ENCODE results near the gene HIGD1B. TPM values are rescaled to one million over a fixed set of nuclear protein-coding genes. Genes with fewer than 3 reads are reported as not detected.

The HIGD1B gene
- total and polyA plus RNA-seq, 4 donors, result 0.28 to 0.43 TPM; not detected in 2

- Histone ChIP-seq H3K36me3 (ENCODE audit: control insufficient read depth in 4 of 4, insufficient read depth in 3 of 4, low read depth in 1 of 4, low read length in 3 of 4) (peaks cover 16 to 88% (median 65%) of the 10 kb centered on the region in 4 donors), H3K27me3 (ENCODE audit: control insufficient read depth in 4 of 4, insufficient read depth in 4 of 4, low read length in 3 of 4) (no peaks in the 10 kb centered on the region), H3K9ac (ENCODE audit: low read depth in 1 of 2, low read length in 2 of 2) (no peak overlapping the region), H3K4me3 (ENCODE audit: low read depth in 1 of 3, low read length in 3 of 3) (no peak overlapping the region), H3K4me1 (ENCODE audit: control insufficient read depth in 4 of 4, insufficient read depth in 4 of 4, low read length in 3 of 4) (no peaks in the 10 kb centered on the region), H3K27ac (ENCODE audit: low read depth in 1 of 2, low read length in 2 of 2) (no peak overlapping the region), H3K9me3 (ENCODE audit: control insufficient read depth in 4 of 4, low read length in 3 of 4) (no peaks in the 10 kb centered on the region)
- whole genome bisulfite sequencing, result 96% methylated on average over 5 of the region's 5 CpGs
- TF ChIP-seq RXRA (IDR thresholded peaks at IDR 0.05), result no peak
- TF ChIP-seq HNF4G (IDR thresholded peaks at IDR 0.05), result no peak
- TF ChIP-seq FOXA1 (IDR thresholded peaks at IDR 0.05), result no peak
- no peak for TF ChIP-seq EGR1 (IDR thresholded peaks at IDR 0.05; ENCODE audit: low read depth in 2 of 2)
- TF ChIP-seq REST (IDR thresholded peaks at IDR 0.05), result no peak
- TF ChIP-seq NR2F2 (IDR thresholded peaks at IDR 0.05), result no peak
- no peak for TF ChIP-seq SP1 (IDR thresholded peaks at IDR 0.05)
- TF ChIP-seq YY1 (IDR thresholded peaks at IDR 0.05), result no peak
- no peak for DNase-seq (ENCODE audit: low spot score)
Observed at GRCh38 chr17:44854192-44854591, 6.5 kb downstream of the HIGD1B start.

GRCh38 chr17:44859701-44860100 is 12.0 kb downstream of the HIGD1B start:
- Histone ChIP-seq H3K36me3 (ENCODE audit: control insufficient read depth in 4 of 4, insufficient read depth in 3 of 4, low read depth in 1 of 4, low read length in 3 of 4) (peaks cover 18 to 85% (median 57%) of the 10 kb centered on the region in 4 donors), H3K9ac (ENCODE audit: low read depth in 1 of 2, low read length in 2 of 2) (no peak overlapping the region), H3K27ac (ENCODE audit: low read depth in 1 of 2, low read length in 2 of 2) (no peak overlapping the region), H3K27me3 (ENCODE audit: control insufficient read depth in 4 of 4, insufficient read depth in 4 of 4, low read length in 3 of 4) (no peaks in the 10 kb centered on the region), H3K4me1 (ENCODE audit: control insufficient read depth in 4 of 4, insufficient read depth in 4 of 4, low read length in 3 of 4) (peaks cover 0 to 8% (median 5%) of the 10 kb centered on the region in 4 donors), H3K4me3 (ENCODE audit: low read depth in 1 of 3, low read length in 3 of 3) (no peak overlapping the region), H3K9me3 (ENCODE audit: control insufficient read depth in 4 of 4, low read length in 3 of 4) (no peaks in the 10 kb centered on the region)
- WGBS, result 97% methylated on average over 5 of the region's 5 CpGs
- DNase-seq (ENCODE audit: low spot score), result no peak
- TF ChIP-seq HNF4A (conservative IDR thresholded peaks at IDR 0.05), result no peak

- H3K9ac ChIP-seq (ENCODE audit: low read depth in 1 of 2, low read length in 2 of 2), result no peak overlapping the region
- no peak for DNase-seq (ENCODE audit: low spot score)
Observed at GRCh38 chr17:44862278-44862914, 14.7 kb downstream of the HIGD1B start.

More at GRCh38 chr17:44862278-44862914, 14.7 kb downstream of the HIGD1B start:
- WGBS, result 70% methylated on average over 9 of the region's 9 CpGs
- Histone ChIP-seq H3K27ac (ENCODE audit: low read depth in 1 of 2, low read length in 2 of 2) (no peak overlapping the region), H3K27me3 (ENCODE audit: control insufficient read depth in 4 of 4, insufficient read depth in 4 of 4, low read length in 3 of 4) (no peaks in the 10 kb centered on the region), H3K4me1 (ENCODE audit: control insufficient read depth in 4 of 4, insufficient read depth in 4 of 4, low read length in 3 of 4) (peaks cover 0 to 8% (median 5%) of the 10 kb centered on the region in 4 donors), H3K36me3 (ENCODE audit: control insufficient read depth in 4 of 4, insufficient read depth in 3 of 4, low read depth in 1 of 4, low read length in 3 of 4) (peaks cover 13 to 71% (median 45%) of the 10 kb centered on the region in 4 donors), H3K9me3 (ENCODE audit: control insufficient read depth in 4 of 4, low read length in 3 of 4) (no peaks in the 10 kb centered on the region), H3K4me3 (ENCODE audit: low read depth in 1 of 3, low read length in 3 of 3) (no peak overlapping the region)
- TF ChIP-seq SP1 (IDR thresholded peaks at IDR 0.05), result no peak
